ENCODE data around the gene PATJ. TPM values are rescaled to one million over a fixed set of nuclear protein-coding genes. Genes with fewer than 3 reads are reported as not detected.

The PATJ gene
- total RNA-seq, 4 donors from 2014 or later, result 119 to 299 (median 149) TPM

DNA sequence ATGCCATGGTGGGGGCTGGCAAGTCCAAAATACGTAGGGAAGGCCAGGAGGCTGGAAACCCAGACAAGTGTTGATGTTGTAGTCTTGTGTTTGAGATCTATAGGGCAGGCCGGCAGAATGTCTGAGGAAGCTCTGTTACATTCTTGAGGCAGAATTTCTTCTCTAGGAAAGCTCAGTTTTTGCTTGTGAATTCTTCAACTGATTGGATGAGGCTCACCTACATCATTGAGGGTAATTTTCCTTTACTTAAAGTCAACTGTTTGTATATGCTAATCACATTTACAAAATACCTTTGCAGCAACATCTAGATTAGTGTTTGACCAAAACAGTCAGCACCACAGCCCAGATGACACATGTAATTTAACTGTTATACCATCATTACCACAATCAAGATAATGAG, 37.0 kb downstream of the PATJ start:
- intact Hi-C loops (cut with DNase I; ENCODE audit: low total_unique reads), result no loop called here
- Histone ChIP-seq H3K27me3 (no peaks in the 10 kb centered on the region), H3K4me3 (no peak overlapping the region), H3K4me1 (no peaks in the 10 kb centered on the region), H3K9me3 (no peaks in the 10 kb centered on the region), H3K36me3 (peaks cover 0 to 24% (median 3%) of the 10 kb centered on the region in 4 donors), H3K27ac (no peak overlapping the region)
- no peak for TF ChIP-seq EP300 (IDR thresholded peaks at IDR 0.05; ENCODE audit: low read depth)
- TF ChIP-seq POLR2A (IDR thresholded peaks at IDR 0.05), result no peak
- TF ChIP-seq POLR2AphosphoS5 (IDR thresholded peaks at IDR 0.05), result no peak
- TF ChIP-seq, protein P1, sequence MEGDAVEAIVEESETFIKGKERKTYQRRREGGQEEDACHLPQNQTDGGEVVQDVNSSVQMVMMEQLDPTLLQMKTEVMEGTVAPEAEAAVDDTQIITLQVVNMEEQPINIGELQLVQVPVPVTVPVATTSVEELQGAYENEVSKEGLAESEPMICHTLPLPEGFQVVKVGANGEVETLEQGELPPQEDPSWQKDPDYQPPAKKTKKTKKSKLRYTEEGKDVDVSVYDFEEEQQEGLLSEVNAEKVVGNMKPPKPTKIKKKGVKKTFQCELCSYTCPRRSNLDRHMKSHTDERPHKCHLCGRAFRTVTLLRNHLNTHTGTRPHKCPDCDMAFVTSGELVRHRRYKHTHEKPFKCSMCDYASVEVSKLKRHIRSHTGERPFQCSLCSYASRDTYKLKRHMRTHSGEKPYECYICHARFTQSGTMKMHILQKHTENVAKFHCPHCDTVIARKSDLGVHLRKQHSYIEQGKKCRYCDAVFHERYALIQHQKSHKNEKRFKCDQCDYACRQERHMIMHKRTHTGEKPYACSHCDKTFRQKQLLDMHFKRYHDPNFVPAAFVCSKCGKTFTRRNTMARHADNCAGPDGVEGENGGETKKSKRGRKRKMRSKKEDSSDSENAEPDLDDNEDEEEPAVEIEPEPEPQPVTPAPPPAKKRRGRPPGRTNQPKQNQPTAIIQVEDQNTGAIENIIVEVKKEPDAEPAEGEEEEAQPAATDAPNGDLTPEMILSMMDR (IDR thresholded peaks at IDR 0.05), result no peak
- DNase-seq, result no peak
- in situ Hi-C loops (cut with MboI; ENCODE audit: low pct_ligation_motif_present in 1 of 4, low pct_unique_long_range_greater_than_20kb in 1 of 4, low sequenced_read_pairs in 3 of 4), result no loop called here
- 88 to 98% methylated on average over 2 of the region's 2 CpGs for WGBS, 2 donors (ENCODE audit: low coverage in 1 of 2)

DNA sequence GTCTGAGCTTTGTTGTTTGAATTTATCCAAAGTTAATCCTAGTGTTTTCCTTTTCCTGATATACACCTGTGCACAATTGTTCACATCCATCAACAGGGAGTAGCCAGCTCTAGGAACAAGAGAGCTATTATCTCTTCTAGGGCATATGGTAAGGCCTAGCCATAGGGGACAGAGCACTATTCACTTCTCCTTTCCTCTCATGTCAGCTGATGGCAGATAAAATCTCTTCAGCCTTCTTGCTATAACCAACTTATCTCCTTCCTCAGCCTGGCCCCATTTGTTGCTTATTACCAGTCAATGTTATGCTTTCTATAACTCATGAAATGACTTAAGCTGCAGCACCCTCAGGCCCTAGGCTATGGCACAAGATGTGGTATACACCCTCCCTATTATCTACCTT, 38.9 kb downstream of the PATJ start:
- Histone ChIP-seq H3K4me3 (no peak overlapping the region), H3K9me3 (no peaks in the 10 kb centered on the region), H3K27me3 (no peaks in the 10 kb centered on the region), H3K27ac (no peak overlapping the region), H3K36me3 (peaks cover 0 to 14% (median 1%) of the 10 kb centered on the region in 4 donors), H3K4me1 (no peaks in the 10 kb centered on the region)
- no peak for DNase-seq
- no peak for TF ChIP-seq EP300 (IDR thresholded peaks at IDR 0.05; ENCODE audit: low read depth)
- no peak for TF ChIP-seq POLR2A (IDR thresholded peaks at IDR 0.05)
- TF ChIP-seq, protein P1 (IDR thresholded peaks at IDR 0.05), result no peak
- TF ChIP-seq POLR2AphosphoS5 (IDR thresholded peaks at IDR 0.05), result no peak
- intact Hi-C loops (cut with DNase I; ENCODE audit: low total_unique reads), result loop anchor here (1.0 kb wide), 1 partner anchor 23 kb away; no protein-coding TSS in a partner anchor
- in situ Hi-C loops (cut with MboI; ENCODE audit: low pct_ligation_motif_present in 1 of 4, low pct_unique_long_range_greater_than_20kb in 1 of 4, low sequenced_read_pairs in 3 of 4), result no loop called here

DNA sequence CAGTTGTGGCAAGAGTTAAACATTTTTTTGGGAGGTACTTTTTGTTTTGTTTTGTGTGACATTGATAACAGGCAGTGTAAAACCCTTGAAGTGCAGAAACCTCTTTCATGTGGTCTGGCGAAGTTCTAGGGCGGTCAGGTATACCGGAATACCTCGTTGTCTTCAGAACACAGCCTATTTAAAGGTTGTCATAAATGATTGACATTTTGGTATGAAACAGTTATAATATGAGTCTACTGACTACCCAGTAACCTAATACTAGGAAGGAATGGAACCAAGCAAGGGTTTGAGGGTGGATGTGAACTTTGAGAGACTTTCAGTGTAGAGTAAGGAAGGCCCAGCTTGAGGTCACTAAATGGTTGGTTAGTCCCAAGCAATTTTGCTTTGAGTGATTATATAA, 40.5 kb downstream of the PATJ start:
- intact Hi-C loops (cut with DNase I; ENCODE audit: low total_unique reads), result no loop called here
- TF ChIP-seq POLR2AphosphoS5 (IDR thresholded peaks at IDR 0.05), result no peak
- TF ChIP-seq, protein P1 (IDR thresholded peaks at IDR 0.05), result no peak
- TF ChIP-seq POLR2A (IDR thresholded peaks at IDR 0.05), result no peak
- TF ChIP-seq EP300 (IDR thresholded peaks at IDR 0.05; ENCODE audit: low read depth), result no peak
- WGBS, 2 donors (ENCODE audit: low coverage in 1 of 2), result 79 to 82% methylated on average over 3 to 4 of the region's 4 CpGs

DNA sequence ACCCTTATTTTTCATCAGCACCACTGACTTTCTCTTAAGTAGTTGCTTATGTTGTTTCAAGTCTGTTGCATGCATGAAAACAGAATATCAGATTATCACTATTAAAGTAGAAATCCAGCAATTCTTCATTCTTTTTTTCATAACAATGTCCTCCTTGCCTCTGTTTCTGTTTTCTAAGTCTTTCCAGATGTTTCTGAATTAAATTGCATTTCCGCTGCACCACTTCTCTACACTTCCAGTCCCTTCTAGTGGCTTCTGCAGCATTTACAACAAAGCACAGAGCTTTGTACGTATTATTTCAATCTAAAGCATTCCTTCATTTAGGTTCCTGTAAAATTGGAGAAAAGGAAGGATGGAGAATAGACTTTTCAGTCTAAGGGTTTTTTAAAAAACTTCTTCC, 42.4 kb downstream of the PATJ start:
- 91 to 96% methylated on average over 2 of the region's 2 CpGs for WGBS, 2 donors (ENCODE audit: low coverage in 1 of 2)
- intact Hi-C loops (cut with DNase I; ENCODE audit: low total_unique reads), result no loop called here
- no peak for DNase-seq
- no peaks in the 10 kb centered on the region for H3K9me3 ChIP-seq
- H3K27me3 ChIP-seq, result no peaks in the 10 kb centered on the region
- no peak overlapping the region for H3K27ac ChIP-seq
- no peak overlapping the region for H3K4me3 ChIP-seq
- TF ChIP-seq POLR2A (IDR thresholded peaks at IDR 0.05) (no peak), EP300 (IDR thresholded peaks at IDR 0.05; ENCODE audit: low read depth) (no peak), POLR2AphosphoS5 (IDR thresholded peaks at IDR 0.05) (no peak)
- TF ChIP-seq, protein P1 (IDR thresholded peaks at IDR 0.05), result no peak
- peaks cover 0 to 10% (median 3%) of the 10 kb centered on the region in 4 donors for H3K36me3 ChIP-seq
- no peaks in the 10 kb centered on the region for H3K4me1 ChIP-seq
- in situ Hi-C loops (cut with MboI; ENCODE audit: low pct_ligation_motif_present in 1 of 4, low pct_unique_long_range_greater_than_20kb in 1 of 4, low sequenced_read_pairs in 3 of 4), result no loop called here

More for the DNA sequence above, 40.5 kb downstream of the PATJ start:
- in situ Hi-C loops (cut with MboI; ENCODE audit: low pct_ligation_motif_present in 1 of 4, low pct_unique_long_range_greater_than_20kb in 1 of 4, low sequenced_read_pairs in 3 of 4), result no loop called here
- no peaks in the 10 kb centered on the region for H3K9me3 ChIP-seq
- no peak overlapping the region for H3K4me3 ChIP-seq
- no peak overlapping the region for H3K27ac ChIP-seq
- H3K27me3 ChIP-seq, result no peaks in the 10 kb centered on the region
- no peaks in the 10 kb centered on the region for H3K4me1 ChIP-seq
- DNase-seq, result peak; percentile 23
- peaks cover 0 to 4% (median under 1%) of the 10 kb centered on the region in 4 donors for H3K36me3 ChIP-seq
